Breast epithelium (tissue), 3 donors: ENCODE measurements around the gene MDH1B.
"Not testable (repeated sequence)": the region's sequence is repeated elsewhere in the genome, so short reads cannot be mapped to it uniquely, and the experiment has no call there.

Source experiments
- POLR2A ChIP-seq: fragments of 450-650 bp; IDR thresholded peaks from one replicate; pipeline ENCODE4 v1.6.1; 2016; ENCODE audit warnings: antibody characterized with exemption, mild to moderate bottlenecking, moderate library complexity
- POLR2AphosphoS5 ChIP-seq, 3 donors: sonication (generic); formaldehyde crosslinking; IDR thresholded peaks; one replicate each; pipeline ENCODE4 v1.6.1; 2017; ENCODE audit warnings: antibody characterized with exemption in 3 of 3
- TF ChIP-seq, protein P1 (sequence below), 3 donors: fragments of 450-650 bp; IDR thresholded peaks; one replicate each; pipeline ENCODE4 v1.5.1; 2016 to 2017; ENCODE audit warnings: antibody characterized with exemption in 3 of 3, mild to moderate bottlenecking in 3 of 3, moderate library complexity in 3 of 3

DNA sequence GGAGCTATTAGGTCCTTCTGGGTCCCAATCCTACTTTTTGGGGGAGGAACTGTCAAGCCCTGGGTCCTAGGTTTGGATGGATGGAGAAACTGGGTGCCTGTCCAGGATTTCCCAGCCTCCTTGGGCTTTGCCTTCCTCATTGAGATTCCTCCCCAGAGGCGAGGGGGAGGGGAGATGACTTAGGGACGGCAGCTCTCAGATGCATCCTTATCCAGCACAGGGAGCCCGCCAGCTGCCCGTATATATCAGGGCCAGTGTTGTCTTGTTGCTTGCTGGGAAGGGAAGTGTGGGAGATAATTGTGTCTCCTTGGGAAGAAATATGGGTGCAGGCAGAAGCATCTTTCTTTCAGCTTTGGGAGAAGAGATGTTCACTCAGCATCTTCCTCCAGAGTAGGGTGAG lies 49.9 kb downstream of the MDH1B start:
- not testable (repeated sequence) for TF ChIP-seq POLR2A; POLR2AphosphoS5 (IDR thresholded peaks at IDR 0.05)
- TF ChIP-seq, protein P1, sequence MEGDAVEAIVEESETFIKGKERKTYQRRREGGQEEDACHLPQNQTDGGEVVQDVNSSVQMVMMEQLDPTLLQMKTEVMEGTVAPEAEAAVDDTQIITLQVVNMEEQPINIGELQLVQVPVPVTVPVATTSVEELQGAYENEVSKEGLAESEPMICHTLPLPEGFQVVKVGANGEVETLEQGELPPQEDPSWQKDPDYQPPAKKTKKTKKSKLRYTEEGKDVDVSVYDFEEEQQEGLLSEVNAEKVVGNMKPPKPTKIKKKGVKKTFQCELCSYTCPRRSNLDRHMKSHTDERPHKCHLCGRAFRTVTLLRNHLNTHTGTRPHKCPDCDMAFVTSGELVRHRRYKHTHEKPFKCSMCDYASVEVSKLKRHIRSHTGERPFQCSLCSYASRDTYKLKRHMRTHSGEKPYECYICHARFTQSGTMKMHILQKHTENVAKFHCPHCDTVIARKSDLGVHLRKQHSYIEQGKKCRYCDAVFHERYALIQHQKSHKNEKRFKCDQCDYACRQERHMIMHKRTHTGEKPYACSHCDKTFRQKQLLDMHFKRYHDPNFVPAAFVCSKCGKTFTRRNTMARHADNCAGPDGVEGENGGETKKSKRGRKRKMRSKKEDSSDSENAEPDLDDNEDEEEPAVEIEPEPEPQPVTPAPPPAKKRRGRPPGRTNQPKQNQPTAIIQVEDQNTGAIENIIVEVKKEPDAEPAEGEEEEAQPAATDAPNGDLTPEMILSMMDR (IDR thresholded peaks at IDR 0.05), result not testable (repeated sequence)
